Activated T-cell treated with anti-CD3 and anti-CD28 coated beads, Interleukin-2, amount 50 U/mL, for 4 hours (primary cell): ENCODE results near the gene PRAC2. TPM values are rescaled to one million over a fixed set of nuclear protein-coding genes. Genes with fewer than 3 reads are reported as not detected.
A peak's percentile ranks its signal among the peaks of the same experiment; 100 is the strongest.

Experiments used
- ATAC-seq, 2 donors: fragments of 200-7000 bp; cut with Tn5 transposase; one replicate each; pipeline ENCODE4 v1.10.0; 2021
- DNase-seq: peaks from one replicate; pipeline ENCODE4 v3.0.0-alpha.2; 2020
- H3K27me3 Mint-ChIP-seq: one replicate; pipeline ENCODE4 v1.8.0; 2021; ENCODE audit warnings: low read depth, mixed read lengths
- H3K36me3 Mint-ChIP-seq: one replicate; pipeline ENCODE4 v1.8.0; 2022; ENCODE audit warnings: mixed read lengths; ENCODE audit not compliant: insufficient read depth
- H3K4me1 Mint-ChIP-seq: one replicate; pipeline ENCODE4 v1.8.0; 2021; ENCODE audit warnings: low read depth, mixed read lengths
- H3K4me3 Mint-ChIP-seq: one replicate; pipeline ENCODE4 v1.8.0; 2021; ENCODE audit warnings: mild to moderate bottlenecking, moderate library complexity, mixed read lengths
- H3K9me3 Mint-ChIP-seq: one replicate; pipeline ENCODE4 v1.8.0; 2021; ENCODE audit warnings: mixed read lengths
- total RNA-seq, 3 donors: library from RNA; stranded (reverse); gene quantifications; one replicate each; pipeline ENCODE4 v1.2.1, GENCODE V29; 2021

The PRAC2 gene
- total RNA-seq, 3 donors from 2014 or later, result not detected

DNA sequence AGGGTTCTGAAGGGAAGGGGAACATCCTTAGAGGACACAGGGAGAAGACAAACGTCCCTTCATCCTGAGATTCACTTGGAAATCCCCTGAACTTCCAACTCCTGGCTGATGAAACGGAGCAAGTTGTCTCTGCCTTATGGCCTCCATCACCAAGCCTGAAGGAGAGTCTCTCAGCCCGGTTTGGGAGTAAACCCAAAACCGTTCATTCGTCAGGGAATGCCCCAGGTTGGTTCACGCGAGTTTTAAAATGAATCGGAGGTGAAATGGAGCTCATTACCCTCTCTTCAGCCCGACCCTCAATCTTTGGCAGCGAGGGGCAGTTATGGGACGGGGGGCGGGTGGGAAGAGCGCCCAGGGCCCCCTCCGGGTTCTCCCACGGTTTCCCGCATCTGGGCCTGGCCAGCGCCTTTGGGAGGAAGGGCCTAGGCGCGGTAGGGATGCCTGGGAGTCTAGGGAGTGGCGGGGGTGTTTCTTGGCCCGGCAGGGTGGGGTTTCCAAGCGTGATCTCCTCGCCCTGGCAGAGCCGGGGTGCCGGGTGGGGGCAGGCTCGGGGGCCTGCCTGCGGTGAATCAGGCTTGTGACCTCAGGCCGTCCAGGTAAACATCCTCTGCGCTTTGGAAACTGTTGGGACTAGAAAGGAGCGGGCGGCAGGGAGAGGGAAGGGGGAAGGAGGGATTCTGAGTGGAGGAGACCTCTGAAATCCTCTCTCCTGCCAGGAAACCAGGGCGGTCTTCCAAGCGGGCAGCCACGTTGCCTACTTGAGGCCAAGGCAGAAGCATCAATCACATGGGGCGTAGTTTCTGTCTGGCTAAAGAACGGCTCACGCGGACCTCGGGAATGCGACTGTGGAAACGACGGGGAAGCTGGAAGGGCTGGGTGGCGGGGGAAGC lies 29.7 kb downstream of the PRAC2 start:
- Mint-ChIP-seq H3K36me3 (no peaks in the 10 kb centered on the region), H3K4me3 (no peak overlapping the region), H3K27me3 (peaks cover 90% of the 10 kb centered on the region), H3K4me1 (peaks cover 5% of the 10 kb centered on the region), H3K9me3 (no peaks in the 10 kb centered on the region)
- ATAC-seq (no peak), DNase-seq (no peak)

DNA sequence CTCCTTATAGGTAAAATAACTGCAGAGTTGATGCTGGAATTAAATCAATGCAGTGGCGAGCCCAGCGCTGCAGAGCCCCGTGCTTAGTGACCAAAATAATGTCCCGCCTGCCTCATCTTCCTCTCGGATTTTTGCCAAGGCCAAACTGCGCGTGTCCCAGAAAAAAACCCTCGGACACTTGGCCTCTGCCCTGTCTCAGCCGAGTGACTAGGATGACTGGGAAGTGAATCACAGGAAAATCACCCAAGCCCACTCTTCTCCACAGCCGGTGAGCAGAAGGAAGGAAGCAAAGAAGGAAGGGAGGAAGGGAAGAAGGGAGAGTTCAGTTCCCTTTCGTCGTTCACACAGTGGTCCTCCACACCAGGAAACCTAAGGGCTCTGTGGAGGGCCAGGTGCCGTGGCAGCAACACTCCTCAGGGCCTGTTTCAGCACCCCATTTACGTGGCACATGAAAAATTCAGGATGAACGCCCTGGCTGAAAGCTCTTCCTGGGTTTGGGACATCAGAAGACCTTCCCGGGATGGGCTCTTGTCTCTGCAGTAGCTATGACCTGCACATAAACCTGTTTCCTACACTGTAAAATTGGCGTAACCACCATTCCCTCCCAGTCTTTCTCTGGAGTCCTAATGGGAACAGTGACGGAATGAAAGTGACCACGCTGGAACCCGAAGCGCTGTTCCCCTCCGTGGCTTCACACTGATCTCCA lies 31.0 kb downstream of the PRAC2 start:
- Mint-ChIP-seq H3K36me3 (no peaks in the 10 kb centered on the region), H3K4me3 (no peak overlapping the region), H3K4me1 (peaks cover 5% of the 10 kb centered on the region), H3K9me3 (no peaks in the 10 kb centered on the region), H3K27me3 (peaks cover 93% of the 10 kb centered on the region)
- no peak for DNase-seq
- ATAC-seq, result no peak

DNA sequence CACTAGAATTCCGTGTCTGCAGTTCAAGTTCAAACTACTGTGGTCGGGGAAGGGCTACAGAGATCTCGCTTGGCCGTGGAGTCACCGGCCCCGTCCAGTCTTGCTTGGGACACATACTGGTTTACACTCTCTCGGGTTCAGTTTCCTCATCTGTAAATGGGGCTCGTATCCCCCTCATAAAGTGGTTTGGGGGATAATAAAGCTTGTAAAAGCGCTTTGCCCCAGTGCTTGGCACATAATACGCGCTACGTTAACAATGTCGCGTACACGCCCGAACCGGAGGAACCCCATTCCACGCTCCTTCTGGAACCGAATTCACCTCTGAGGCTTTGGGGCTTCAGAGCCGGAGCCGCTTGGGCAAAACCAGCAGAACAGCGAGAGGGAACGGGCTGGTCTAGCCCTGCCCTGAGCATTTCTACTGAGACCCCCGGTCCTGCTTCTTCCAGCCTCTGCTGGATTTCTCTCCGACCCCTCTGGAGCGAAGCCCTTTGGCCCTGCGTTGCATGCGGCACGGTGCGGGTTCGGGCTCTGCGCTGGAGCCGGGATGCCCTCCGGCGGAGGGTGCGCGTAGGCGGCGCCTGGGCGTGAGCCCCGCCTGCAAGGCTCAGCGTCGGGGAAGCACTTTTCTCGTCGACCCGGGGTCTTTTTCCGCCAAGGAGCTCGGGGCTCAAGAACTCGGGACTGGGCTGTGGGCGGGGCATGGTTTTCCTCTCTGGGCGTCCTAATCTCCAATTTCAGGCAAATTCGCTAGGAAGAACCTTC lies 31.7 kb downstream of the PRAC2 start:
- Mint-ChIP-seq H3K4me3 (no peak overlapping the region), H3K4me1 (peaks cover 5% of the 10 kb centered on the region), H3K36me3 (no peaks in the 10 kb centered on the region), H3K9me3 (no peaks in the 10 kb centered on the region), H3K27me3 (peaks cover 93% of the 10 kb centered on the region)
- DNase-seq (no peak), ATAC-seq (peak in 1 of 2 donors; percentile 14)

GRCh38 chr17:48755356-48755755 lies 32.4 kb downstream of the PRAC2 start:
- DNase-seq (no peak), ATAC-seq (no peak)
- Mint-ChIP-seq H3K36me3 (no peaks in the 10 kb centered on the region), H3K4me3 (no peak overlapping the region), H3K9me3 (no peaks in the 10 kb centered on the region), H3K27me3 (peaks cover 92% of the 10 kb centered on the region), H3K4me1 (peaks cover 5% of the 10 kb centered on the region)

DNA sequence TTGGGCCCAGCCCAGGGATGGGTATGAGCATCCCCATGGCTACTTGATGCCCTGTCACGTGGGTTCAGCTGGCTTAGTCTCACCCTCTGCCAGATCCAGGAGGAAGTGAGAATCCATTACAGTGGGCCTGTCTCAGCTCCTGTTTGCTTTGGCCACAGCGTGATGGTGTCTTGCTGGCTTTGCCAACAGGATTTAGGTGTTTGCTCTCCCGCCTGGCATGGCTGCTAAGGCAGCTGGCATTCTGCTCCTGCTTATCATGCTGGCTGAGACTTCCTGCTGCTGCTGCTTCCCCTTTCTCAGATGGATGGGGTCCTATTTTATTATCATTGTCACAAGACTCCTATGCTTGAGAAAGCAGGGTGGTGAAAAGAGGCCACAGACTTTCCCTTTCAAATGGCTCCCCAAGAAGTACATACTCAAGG lies 33.9 kb downstream of the PRAC2 start:
- peaks cover 5% of the 10 kb centered on the region for H3K4me1 Mint-ChIP-seq
- no peaks in the 10 kb centered on the region for H3K36me3 Mint-ChIP-seq
- H3K4me3 Mint-ChIP-seq, result no peak overlapping the region
- ATAC-seq (no peak), DNase-seq (no peak)
- peaks cover 92% of the 10 kb centered on the region for H3K27me3 Mint-ChIP-seq
- H3K9me3 Mint-ChIP-seq, result no peaks in the 10 kb centered on the region

GRCh38 chr17:48757524-48757961 lies 34.6 kb downstream of the PRAC2 start:
- Mint-ChIP-seq H3K9me3 (no peaks in the 10 kb centered on the region), H3K4me3 (no peak overlapping the region), H3K36me3 (no peaks in the 10 kb centered on the region), H3K4me1 (peaks cover 2% of the 10 kb centered on the region), H3K27me3 (peaks cover 92% of the 10 kb centered on the region)
- DNase-seq (no peak), ATAC-seq (no peak)

DNA sequence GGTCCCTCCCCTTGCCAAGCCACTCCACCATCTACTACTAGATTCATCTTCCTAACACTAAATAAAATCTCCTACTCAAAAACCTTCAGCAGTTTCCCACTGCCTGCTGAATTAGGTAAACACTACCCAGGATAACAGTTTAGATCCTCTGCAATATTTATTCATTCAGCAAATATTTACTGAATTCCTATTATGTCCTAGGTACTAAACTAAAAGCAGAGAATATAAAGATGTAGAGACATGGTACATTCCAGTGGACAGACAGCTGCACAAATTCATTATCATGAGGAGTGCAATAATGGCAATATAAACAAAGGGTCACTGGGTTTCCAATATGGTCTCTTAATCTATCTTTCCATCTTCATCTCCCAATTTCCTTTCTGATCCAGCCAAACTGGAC lies 36.3 kb downstream of the PRAC2 start:
- no peak overlapping the region for H3K4me3 Mint-ChIP-seq
- H3K9me3 Mint-ChIP-seq, result no peaks in the 10 kb centered on the region
- no peak for ATAC-seq
- peaks cover 88% of the 10 kb centered on the region for H3K27me3 Mint-ChIP-seq
- DNase-seq, result no peak
- H3K4me1 Mint-ChIP-seq, result no peaks in the 10 kb centered on the region
- H3K36me3 Mint-ChIP-seq, result no peaks in the 10 kb centered on the region

- H3K27me3 Mint-ChIP-seq, result peaks cover 84% of the 10 kb centered on the region
- no peak overlapping the region for H3K4me3 Mint-ChIP-seq
- no peaks in the 10 kb centered on the region for H3K4me1 Mint-ChIP-seq
- no peaks in the 10 kb centered on the region for H3K36me3 Mint-ChIP-seq
- ATAC-seq, result no peak
- DNase-seq, result no peak
- no peaks in the 10 kb centered on the region for H3K9me3 Mint-ChIP-seq
Measured at GRCh38 chr17:48760411-48760810, 37.4 kb downstream of the PRAC2 start.

DNA sequence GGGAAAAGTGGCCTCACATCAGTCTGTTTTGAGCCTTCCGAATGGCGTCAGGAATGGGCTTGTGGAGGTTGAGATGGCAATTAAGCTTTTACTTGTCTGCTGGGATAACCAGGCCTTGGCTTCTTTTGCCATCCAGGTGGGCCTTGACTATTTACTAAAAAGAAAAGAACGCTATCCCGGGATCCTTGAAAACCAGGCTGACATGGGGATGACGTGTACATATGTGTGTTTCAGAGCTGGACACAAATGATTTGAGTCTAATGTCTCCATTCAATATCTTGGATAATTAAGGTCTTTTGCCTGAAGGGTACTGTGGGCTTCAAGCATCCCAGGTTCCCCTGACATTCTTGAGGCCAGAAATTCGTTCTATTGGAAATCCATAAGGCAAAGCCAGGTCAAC lies 38.1 kb downstream of the PRAC2 start:
- Mint-ChIP-seq H3K4me3 (no peak overlapping the region), H3K4me1 (no peaks in the 10 kb centered on the region)
- ATAC-seq, result no peak

DNA sequence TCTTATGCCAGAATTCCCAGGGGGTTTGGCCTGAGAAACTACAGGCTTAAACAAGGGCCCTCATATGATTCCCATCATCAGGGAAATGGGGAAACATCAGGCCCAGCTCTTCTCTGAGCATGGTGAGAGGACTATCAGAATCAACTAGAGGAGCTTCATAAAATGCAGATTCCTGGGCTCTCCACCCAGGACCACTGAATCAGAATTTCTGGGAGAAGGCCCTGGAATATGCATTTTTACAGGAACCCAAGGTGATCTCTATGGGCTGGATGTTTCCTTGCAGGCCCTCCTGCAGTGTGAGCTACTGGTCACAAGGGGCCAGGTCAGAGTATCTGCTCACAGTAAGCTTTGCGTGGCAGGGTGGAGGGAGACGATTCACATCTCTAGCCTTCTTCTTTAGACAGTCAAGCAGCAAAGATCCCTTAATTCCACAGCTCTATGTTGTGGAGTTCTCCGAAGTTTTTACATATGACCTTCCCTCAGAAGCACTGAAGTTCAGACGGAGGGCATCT lies 44.3 kb downstream of the PRAC2 start:
- Mint-ChIP-seq H3K4me1 (no peaks in the 10 kb centered on the region), H3K36me3 (no peaks in the 10 kb centered on the region), H3K9me3 (no peaks in the 10 kb centered on the region), H3K27me3 (peaks cover 56% of the 10 kb centered on the region), H3K4me3 (no peak overlapping the region)
- no peak for DNase-seq
- ATAC-seq, result no peak

More for the DNA sequence above, 38.1 kb downstream of the PRAC2 start:
- H3K9me3 Mint-ChIP-seq, result no peaks in the 10 kb centered on the region
- H3K27me3 Mint-ChIP-seq, result peaks cover 83% of the 10 kb centered on the region
- H3K36me3 Mint-ChIP-seq, result no peaks in the 10 kb centered on the region
- DNase-seq, result no peak

DNA sequence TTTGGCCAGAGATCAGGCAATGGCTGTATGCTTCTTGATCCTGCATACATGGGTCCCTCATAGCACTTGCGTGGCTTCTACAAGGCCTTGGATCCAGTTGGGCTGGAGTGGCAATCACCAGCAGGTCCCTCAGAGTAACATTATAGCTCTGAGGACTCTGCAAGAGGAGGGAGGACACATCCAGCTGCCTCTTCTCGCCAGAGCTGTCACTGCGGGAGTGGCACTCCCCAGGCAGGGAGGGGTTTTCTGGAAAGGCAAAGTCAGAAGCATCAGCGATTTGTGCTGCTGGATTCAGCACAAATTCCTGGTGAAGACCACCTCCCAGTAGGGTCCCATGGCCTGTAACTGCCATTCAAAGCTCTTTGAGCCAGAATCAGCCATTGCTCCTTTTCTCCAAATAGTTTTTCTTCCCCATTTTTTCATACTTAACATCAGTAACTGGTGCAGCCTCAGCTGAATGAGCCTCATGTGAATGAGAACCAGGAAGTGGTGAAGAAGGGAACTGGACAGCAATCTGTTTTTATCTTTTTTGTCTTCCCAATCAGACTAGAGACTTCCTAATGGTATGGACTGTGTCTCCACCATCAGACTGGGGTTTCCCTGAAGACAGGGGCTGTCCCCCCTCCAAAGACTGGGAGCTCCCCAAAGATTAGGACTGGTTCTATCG lies 46.2 kb downstream of the PRAC2 start:
- no peak for DNase-seq
- Mint-ChIP-seq H3K4me3 (no peak overlapping the region), H3K36me3 (no peaks in the 10 kb centered on the region), H3K27me3 (peaks cover 49% of the 10 kb centered on the region), H3K4me1 (no peaks in the 10 kb centered on the region), H3K9me3 (no peaks in the 10 kb centered on the region)
- no peak for ATAC-seq

- H3K27me3 Mint-ChIP-seq, result peaks cover 49% of the 10 kb centered on the region
- DNase-seq (no peak), ATAC-seq (no peak)
- no peak overlapping the region for H3K4me3 Mint-ChIP-seq
- no peaks in the 10 kb centered on the region for H3K9me3 Mint-ChIP-seq
- H3K36me3 Mint-ChIP-seq, result no peaks in the 10 kb centered on the region
- no peaks in the 10 kb centered on the region for H3K4me1 Mint-ChIP-seq
Measured at GRCh38 chr17:48770954-48771353, 48.0 kb downstream of the PRAC2 start.

DNA sequence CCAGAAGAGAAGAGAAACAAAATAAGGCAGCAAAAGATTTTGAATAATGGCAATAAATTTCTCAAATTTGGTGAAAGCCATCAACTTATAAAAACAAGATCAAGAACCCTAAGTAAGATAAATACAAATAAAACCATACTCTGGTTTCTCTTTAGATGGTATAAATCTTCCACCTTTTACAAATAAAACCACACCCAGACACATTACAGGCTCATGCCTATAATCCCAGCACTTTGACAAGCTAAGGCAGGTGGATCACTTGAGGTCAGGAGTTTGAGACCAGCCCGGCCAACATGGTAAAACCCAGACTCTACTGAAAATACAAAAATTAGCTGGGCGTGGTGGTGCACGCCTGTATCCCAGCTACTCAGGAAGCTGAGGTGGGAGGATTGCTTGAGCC lies 50.3 kb downstream of the PRAC2 start:
- ATAC-seq, result no peak
- H3K36me3 Mint-ChIP-seq, result no peaks in the 10 kb centered on the region
- H3K4me1 Mint-ChIP-seq, result no peaks in the 10 kb centered on the region
- H3K9me3 Mint-ChIP-seq, result no peaks in the 10 kb centered on the region
- DNase-seq, result no peak
- H3K27me3 Mint-ChIP-seq, result peaks cover 43% of the 10 kb centered on the region
- no peak overlapping the region for H3K4me3 Mint-ChIP-seq
